GM19372 (cell line): ENCODE data around the gene DMPK.

Experiments
- ATAC-seq: cut with Tn5 transposase; IDR thresholded peaks from one replicate; pipeline ENCODE4 v1.9.1; 2021; ENCODE audit warnings: mild to moderate bottlenecking, low read depth, moderate library complexity; ENCODE audit not compliant: unreplicated experiment

The DMPK gene

GRCh38 chr19:45771311-45771933 is 10.9 kb downstream of the DMPK start:
- no peak for ATAC-seq

GRCh38 chr19:45770192-45771101 is 11.8 kb downstream of the DMPK start:
- ATAC-seq: peak; percentile 43

GRCh38 chr19:45769821-45770191 is 12.5 kb downstream of the DMPK start:
- ATAC-seq: peak; percentile 8

GRCh38 chr19:45768984-45769782 is 13.1 kb downstream of the DMPK start, which contains the start of gene SIX5:
TSS of gene SIX5 (minus strand) at chr19:45769252. CDS start at chr19:45768844, 408 bp downstream.
- ATAC-seq: peak; percentile 64

- ATAC-seq: no peak
Measured at GRCh38 chr19:45768655-45768983, 13.7 kb downstream of the DMPK start.

- ATAC-seq: no peak
Measured at GRCh38 chr19:45767881-45768654, 14.2 kb downstream of the DMPK start.

- ATAC-seq: no peak
Measured at GRCh38 chr19:45767410-45767880, 14.8 kb downstream of the DMPK start.

GRCh38 chr19:45766869-45767346 is 15.4 kb downstream of the DMPK start:
- no peak for ATAC-seq

GRCh38 chr19:45766296-45766868 is 15.9 kb downstream of the DMPK start:
- ATAC-seq: no peak

- ATAC-seq: no peak
Measured at GRCh38 chr19:45765702-45766295, 16.5 kb downstream of the DMPK start.

- no peak for ATAC-seq
Measured at GRCh38 chr19:45764945-45765701, 17.2 kb downstream of the DMPK start.

- ATAC-seq: no peak
Measured at GRCh38 chr19:45764475-45764874, 17.8 kb downstream of the DMPK start.

- no peak for ATAC-seq
Measured at GRCh38 chr19:45763691-45764294, 18.5 kb downstream of the DMPK start.

- no peak for ATAC-seq
Measured at GRCh38 chr19:45762870-45763631, 19.2 kb downstream of the DMPK start.

GRCh38 chr19:45761714-45762113 is 20.6 kb downstream of the DMPK start:
- no peak for ATAC-seq

- no peak for ATAC-seq
Measured at GRCh38 chr19:45758921-45759320, 23.4 kb downstream of the DMPK start.

GRCh38 chr19:45757695-45758094 is 24.6 kb downstream of the DMPK start:
- ATAC-seq: no peak

GRCh38 chr19:45754323-45754722 is 28.0 kb downstream of the DMPK start:
- no peak for ATAC-seq
